VCaP (cell line): ENCODE measurements around the gene KCNG3.
"Not testable (repeated sequence)": the region's sequence is repeated elsewhere in the genome, so short reads cannot be mapped to it uniquely, and the experiment has no call there.

ENCODE experiments used
- H3K27ac ChIP-seq: fragments of 450-650 bp; 2 replicates; pipeline ENCODE4 v1.5.1; 2017
- TF ChIP-seq, protein P1 (sequence below): fragments of 450-650 bp; conservative IDR thresholded peaks from 2 replicates; pipeline ENCODE4 v1.5.1; 2017; ENCODE audit warnings: mild to moderate bottlenecking, moderate library complexity

The KCNG3 gene

GRCh38 chr2:42408009-42408408 lies 85.8 kb downstream of the KCNG3 start:
- TF ChIP-seq, protein P1, sequence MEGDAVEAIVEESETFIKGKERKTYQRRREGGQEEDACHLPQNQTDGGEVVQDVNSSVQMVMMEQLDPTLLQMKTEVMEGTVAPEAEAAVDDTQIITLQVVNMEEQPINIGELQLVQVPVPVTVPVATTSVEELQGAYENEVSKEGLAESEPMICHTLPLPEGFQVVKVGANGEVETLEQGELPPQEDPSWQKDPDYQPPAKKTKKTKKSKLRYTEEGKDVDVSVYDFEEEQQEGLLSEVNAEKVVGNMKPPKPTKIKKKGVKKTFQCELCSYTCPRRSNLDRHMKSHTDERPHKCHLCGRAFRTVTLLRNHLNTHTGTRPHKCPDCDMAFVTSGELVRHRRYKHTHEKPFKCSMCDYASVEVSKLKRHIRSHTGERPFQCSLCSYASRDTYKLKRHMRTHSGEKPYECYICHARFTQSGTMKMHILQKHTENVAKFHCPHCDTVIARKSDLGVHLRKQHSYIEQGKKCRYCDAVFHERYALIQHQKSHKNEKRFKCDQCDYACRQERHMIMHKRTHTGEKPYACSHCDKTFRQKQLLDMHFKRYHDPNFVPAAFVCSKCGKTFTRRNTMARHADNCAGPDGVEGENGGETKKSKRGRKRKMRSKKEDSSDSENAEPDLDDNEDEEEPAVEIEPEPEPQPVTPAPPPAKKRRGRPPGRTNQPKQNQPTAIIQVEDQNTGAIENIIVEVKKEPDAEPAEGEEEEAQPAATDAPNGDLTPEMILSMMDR = no peak
- no peak overlapping the region for H3K27ac ChIP-seq

DNA sequence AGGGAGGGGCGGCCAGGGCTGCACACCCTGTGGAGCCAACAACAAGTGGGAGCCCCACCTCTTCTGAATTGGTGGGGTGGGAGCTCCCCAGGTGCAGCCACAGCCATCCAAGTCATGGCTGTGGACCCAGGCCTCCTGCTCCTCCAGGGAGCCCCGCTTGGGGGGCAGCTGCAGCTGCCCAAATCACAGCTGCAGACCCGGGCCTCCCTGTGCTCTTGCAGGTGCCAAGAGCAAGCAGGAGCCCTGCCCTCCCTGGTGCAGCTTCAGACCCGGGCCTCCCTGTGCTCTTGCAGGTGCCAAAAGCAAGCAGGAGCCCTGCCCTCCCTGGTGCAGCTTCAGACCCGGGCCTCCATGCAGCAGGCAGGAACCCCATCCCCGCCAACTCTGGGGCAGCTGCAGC lies 86.3 kb downstream of the KCNG3 start:
- TF ChIP-seq, protein P1 = no peak
- no peak overlapping the region for H3K27ac ChIP-seq

- no peak overlapping the region for H3K27ac ChIP-seq
- TF ChIP-seq, protein P1 = no peak
Observed at GRCh38 chr2:42404676-42405075, 89.1 kb downstream of the KCNG3 start.

DNA sequence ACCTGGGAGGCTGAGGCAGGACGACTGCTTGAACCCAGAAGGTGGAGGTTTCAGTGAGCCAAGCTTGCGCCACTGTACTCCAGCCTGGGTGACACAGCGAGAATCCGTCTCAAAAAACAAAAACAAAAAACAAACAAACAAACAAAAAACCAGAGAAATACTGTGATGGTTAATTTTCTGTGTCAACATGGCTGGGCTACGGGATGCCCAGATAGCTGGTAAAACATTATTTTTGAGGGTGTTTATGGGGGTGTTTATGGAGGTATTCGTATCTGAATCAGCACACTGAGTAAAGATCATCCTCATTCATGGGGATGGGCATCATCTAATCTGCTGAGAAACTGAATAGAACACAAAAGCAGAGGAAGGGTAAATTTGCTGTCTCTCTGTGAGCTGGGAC lies 92.0 kb downstream of the KCNG3 start:
- TF ChIP-seq, protein P1 = no peak

DNA sequence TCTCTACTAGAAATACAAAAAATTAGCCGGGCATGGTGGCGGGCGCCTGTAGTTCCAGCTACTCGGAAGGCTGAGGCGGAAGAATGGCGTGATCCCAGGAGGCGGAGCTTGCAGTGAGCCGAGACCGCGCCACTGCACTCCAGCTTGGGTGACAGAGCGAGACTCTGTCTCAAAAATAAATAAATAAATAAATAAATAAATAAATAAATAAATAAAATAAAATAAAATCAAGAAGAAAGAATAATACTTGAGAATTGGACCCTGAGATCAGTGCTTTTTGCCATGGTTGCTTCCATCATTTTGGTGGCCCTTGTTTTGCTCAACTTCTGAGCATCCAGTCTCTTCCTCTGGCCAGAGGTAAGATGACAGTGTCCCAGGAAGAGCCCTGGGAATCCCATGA lies 95.7 kb downstream of the KCNG3 start:
- not testable (repeated sequence) for H3K27ac ChIP-seq

More for the DNA sequence above, 92.0 kb downstream of the KCNG3 start:
- no peak overlapping the region for H3K27ac ChIP-seq

DNA sequence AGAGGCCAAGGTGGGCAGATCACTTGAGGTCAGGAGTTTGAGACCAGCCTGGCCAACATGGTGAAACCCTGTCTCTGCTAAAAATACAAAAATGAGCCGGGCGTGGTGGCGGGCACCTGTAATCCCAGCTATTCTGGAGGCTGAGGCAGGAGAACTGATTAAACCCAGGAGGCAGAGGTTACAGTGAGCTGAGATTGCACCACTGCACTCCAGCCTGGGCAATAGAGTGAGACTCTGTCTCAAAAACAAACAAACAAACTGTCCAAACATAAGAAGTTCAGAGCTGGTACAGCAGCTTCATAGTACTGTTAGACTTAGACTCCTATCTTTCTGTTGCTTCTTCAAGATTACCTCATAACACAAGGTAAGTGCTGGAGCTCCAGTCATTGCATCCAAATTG lies 100.5 kb downstream of the KCNG3 start:
- not testable (repeated sequence) for H3K27ac ChIP-seq

- TF ChIP-seq, protein P1 = no peak
- no peak overlapping the region for H3K27ac ChIP-seq
Observed at GRCh38 chr2:42392191-42392590, 101.6 kb downstream of the KCNG3 start.
